ENCODE data around the gene LRRC59.

LRRC59 gene

DNA sequence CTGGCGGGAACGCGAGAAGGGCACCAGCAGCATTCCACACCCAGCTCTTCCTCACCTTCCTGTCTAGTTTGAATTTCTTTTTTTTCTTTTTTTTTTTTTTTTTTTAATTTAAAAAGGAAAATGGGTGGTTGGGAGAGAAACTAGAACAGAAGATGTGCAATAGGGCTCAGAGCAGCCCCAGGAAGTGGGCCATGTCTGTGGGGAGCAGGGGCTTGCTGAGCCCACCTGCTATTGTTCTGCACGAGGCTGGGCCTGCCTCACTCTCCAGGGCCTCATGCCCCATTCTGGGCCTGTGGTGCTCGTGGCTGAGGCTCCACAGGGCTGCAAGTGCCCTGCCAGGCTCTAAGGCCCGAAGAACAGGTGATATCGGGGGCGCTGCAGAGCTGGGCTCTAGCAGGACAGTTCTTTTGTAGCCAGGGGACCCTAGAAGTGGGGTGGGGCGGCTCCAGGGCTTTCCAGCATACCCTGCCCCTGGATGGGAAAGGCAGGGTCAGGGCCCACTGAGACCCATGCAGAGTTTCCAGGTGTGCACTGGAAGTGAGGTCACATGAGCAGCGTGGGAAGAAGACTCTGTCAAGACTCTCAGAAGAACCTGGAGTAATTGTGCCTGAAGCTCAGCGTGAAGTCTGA lies 36.7 kb downstream of the LRRC59 start:
- no peak for DNase-seq

DNA sequence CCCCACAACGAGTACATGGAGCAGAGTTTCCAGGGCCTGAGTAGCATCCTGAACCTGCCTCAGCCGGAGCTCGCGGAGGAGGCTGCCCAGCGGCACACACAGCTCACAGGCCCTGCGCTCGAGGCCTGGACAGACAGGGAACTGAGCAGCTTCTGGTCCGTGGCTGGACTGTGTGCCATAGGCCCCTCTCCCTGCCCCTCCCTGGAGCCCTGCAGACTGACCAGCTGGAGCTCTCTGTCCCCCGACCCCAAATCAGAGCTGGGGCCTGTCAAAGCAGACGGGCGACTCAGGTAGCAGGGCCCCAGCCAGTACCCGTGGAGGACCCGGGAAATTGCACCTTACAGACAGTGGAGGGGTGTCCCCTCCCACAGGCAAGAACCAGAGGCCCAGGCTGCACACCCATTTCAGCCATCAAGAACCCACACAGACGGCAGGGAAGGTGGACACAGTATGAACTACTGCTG lies 37.3 kb downstream of the LRRC59 start:
- DNase-seq, result no peak

DNA sequence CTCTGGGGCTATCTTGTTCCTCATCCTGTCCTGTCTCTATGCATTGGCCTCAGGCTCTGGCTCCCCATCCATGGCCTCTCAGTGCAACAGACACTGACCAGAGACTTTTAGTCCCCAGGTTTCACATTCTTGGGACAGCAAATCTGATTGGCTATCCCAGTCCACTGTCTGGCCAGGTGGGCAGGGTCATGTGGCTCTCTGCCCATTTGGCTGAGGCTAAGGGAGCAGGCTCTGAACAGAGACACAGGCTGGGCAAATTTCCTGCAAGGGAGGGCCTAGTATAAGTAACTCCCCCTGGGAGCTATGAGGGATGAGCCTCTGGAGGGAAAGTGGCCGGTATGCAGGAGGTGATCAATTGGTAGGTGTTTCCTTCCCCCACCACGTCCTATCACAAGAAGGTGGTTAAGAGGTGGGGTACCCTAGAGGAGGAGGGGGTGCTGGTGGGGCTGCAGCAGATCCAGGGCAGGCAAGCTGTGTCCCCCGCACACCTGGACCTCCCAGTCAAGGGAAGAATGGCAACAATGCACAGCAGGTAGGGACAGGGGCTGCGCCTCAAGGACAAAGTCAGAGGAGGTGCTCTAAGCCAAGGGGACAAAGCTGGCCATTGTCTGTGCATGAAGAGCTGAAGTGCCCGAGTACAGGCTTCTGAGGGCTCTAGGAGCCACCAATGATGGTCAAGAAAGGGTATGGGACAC lies 38.2 kb downstream of the LRRC59 start:
- DNase-seq, result no peak

DNA sequence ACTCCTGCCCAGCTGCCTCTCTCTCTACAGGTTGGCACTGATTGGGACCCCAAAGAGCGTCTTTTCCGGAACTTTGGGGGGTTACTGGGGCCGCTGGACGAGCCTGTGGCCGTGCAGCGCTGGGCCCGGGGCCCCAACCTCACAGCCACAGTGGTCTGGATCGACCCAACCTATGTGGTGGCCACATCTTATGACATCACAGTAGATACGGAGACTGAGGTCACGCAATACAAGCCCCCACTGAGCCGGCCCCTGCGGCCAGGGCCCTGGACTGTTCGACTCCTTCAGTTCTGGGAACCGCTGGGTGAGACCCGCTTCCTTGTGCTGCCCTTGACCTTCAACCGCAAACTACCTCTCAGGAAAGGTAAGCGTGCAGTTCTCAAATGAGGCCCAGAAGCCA lies 39.1 kb downstream of the LRRC59 start:
- no peak for DNase-seq

DNA sequence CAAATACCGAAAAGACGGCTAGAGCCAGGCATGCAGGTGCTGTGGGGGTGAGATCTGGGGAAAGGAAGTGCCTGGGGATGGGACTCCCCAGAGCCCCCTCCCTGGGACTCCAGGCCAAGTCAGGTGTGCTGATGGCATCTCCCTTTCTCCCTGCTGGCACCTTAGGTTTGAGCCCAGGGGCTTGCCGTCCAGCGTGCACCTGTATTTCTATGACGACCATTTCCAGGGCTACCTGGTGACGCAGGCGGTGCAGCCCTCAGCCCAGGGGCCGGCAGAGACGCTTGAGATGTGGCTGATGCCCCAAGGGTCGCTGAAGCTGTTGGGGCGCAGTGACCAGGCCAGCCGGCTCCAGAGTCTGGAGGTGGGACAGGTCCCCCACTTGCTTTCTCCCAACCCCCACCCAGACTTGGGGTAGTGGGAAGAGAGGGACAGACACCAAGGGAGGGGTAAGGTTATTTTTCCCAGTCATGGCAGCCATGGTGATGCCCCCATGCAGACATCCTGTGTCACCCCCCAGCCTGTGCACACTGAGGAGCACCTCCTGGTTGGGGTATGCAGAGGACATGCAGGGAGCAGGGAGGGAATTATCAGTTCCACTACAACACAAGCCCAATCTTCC lies 40.3 kb downstream of the LRRC59 start:
- DNase-seq, result no peak

DNA sequence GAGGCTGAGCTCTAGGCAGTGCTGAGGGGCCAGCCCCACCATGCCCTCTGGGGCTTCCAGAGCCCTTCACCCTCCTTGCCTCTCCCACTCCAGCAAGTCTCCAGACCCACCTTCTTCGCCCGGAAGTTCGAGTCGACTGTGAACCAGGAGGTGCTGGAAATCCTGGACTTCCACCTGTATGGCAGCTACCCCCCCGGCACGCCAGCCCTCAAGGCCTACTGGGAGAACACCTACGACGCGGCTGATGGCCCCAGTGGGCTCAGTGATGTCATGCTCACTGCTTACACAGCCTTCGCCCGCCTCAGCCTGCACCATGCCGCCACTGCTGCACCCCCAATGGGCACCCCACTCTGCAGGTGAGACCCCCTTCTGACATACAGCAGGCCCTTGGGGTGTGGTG lies 40.9 kb downstream of the LRRC59 start:
- no peak for DNase-seq

DNA sequence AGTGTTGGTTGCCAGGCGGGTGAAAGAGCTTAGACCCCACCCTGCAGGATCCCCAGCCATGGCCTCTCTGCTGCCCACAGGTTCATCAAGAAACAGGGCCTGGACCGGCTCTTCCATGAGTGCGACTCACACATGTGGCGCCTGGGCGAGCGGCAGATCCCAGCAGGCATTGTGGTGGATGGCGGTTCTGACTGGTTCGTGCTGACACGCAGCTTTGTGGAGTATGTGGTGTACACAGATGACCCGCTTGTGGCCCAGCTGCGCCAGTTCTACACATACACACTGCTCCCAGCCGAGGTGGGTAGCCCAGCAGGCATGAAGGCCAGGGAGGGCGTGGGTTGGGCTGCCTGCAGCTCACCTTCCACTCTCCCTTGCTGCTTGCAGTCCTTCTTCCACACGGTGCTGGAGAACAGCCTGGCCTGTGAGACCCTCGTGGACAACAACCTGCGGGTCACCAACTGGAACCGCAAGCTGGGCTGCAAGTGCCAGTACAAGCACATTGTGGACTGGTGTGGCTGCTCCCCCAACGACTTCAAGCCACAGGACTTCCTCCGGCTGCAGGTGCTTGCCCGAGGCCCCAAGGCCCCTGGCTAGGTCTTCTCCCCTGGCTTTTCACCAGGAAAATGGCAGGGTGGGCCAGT lies 41.5 kb downstream of the LRRC59 start:
- DNase-seq, result no peak

DNA sequence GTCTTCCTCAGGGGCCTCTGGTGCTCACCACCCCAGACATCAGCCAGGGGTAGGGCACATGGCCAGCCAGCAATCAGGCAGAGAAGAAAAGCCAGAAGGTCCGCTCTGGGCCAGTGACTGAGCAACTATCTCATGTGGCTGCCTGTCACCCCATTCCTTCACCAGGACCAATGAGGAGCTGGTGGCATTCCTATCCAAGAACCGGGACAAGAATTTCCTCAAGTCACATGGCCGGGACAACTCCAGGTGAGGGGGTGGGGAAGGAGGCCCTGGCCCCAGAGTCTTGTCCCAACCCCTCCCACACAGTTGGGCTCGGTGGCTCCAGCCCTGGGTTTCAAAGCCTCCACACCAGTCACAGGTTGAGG lies 42.0 kb downstream of the LRRC59 start:
- no peak for DNase-seq

DNA sequence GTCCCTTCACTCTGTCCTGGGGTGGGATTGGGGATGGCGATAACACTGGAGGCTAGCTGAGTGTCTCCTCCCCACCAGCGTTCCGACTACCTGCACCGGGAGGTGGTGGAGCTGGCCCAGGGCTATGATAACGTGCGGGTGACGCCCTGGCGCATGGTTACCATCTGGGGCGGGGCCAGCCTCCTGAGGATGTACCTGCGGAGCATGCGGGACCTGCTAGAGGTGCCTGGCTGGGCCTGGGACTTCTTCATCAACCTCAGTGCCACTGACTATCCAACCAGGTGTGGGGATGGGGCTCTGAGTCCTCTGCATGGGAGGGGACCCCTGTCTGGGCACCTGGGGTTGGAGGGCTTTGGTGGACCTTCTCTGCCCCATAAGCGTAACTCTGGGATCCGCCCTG lies 42.5 kb downstream of the LRRC59 start:
- DNase-seq, result no peak

DNA sequence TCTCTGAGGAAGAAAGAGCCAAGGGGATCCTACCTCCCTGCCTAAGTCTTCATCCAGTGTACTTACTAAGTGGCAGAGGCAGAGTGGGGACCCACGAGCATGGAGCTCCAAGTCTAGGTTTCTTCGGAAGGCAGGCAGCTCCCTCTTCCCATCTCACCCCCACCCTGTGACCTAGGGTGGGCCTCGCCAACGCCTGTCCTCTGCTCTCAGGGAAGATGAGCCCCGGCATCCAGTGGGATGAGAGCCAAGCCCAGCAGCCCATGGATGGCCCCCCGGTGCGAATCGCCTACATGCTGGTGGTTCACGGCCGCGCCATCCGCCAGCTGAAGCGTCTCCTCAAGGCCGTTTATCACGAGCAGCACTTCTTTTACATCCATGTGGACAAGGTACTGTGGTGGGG lies 43.1 kb downstream of the LRRC59 start:
- DNase-seq, result no peak

DNA sequence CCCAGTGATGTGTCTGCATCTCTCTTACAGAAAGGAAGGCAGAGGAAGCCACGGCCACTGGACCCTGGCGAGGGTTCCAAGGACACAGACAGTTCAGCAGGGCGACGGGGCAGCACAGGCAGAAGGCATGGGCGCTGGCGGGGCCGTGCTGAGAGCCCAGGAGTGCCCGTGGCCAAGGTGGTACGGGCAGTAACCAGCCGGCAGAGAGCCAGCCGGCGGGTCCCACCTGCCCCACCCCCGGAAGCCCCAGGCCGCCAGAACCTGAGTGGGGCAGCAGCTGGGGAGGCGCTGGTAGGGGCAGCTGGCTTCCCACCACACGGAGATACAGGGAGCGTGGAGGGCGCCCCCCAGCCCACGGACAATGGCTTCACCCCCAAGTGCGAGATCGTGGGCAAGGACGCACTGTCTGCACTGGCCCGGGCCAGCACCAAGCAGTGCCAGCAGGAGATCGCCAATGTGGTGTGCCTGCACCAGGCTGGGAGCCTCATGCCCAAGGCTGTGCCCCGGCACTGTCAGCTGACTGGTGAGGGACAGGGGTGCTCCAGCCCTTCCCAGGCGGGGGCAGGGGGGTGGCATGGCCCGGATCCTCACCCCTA lies 43.6 kb downstream of the LRRC59 start:
- DNase-seq, result no peak

DNA sequence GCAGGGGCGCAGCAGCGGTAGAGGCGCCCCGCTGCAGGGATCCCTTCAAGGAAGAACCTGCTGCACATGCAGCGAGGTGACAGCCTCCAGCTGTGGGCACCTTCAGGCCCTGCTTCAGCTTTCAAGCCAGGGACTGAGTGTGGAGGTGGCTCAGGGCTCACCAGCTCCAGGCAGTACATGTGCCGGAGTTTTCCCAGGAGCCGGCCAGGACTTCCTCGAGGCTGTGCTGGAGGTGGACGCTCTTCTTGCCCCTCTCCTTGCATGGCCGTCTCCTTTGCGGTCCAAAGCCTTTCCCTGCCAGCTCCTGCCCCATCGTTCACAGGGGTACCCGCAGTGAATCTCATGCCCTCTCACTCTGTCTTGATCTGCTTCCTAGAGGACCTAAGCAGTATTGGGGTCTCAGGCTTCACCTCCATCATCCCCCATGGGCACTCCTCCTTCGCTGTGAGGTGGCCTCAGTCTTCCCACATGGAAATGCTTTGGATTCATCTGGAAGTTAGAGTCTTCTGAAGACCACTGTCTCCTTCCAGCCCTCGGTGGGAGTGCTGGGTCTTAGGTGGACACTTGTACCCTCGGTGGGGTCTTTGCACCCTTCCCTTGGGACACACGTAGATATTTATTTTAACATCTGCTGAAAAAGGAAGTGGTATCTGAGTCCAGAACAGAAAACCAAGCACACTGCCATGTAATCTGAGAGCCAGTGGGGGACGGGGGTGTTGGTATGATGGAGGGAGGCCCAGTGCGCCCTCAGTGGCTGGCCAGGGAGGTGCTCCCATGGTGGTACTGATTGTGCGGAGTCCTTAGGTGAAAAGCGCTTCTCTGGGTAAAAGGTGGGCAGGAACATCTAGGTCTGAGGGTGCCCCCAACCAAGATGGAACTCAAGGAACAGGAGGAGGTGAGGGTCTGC lies 44.4 kb downstream of the LRRC59 start:
- no peak for DNase-seq

DNA sequence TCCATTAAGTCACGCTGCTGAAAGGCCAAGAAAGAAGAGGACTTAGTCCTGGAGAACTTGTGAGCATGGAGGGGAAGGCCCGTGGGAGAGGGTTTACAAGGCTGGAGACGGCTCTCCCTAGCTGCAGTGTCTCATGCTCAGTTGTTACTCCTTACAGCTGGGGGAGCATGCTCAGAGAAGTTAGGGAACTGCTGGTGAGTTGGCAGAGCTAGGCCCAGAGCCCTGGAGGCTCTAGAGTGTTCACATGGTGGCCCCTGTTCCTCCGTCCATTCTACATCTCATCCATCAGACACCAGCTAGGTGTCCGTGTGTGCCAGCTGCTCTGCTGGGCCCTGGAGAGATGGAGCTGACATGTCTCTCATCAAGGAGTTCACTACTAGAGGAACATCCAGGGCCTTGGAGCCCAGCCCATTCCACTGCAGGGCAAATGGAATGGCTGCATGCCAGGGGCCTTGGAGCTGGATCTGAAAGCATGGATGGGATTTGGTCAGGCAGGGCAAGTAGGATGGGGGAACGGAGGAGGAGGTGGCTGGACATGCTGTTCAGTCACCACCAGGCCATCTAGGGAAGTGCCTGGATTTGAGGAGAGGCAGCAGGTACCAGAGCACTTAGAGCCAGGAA lies 45.1 kb downstream of the LRRC59 start:
- DNase-seq, result no peak

DNA sequence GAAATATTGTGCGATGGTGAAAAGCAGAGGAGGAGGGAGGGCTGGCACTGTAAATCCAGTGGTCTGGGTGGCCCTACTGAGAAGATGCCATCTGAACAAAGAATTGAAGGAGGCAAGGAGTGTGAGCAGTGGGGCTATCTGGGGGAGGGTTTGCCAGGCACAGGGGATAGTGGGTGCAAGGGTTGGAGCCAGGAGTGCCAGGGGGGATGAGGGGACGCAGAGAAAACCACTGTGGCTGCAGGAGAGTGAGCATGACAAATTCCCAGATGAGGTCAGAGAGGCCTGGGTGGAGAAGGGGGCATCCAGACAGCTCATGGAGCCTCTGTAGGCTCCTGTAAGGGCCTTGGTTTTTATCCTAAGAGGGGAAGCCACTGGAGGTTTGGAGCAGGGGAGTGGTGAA lies 46.6 kb downstream of the LRRC59 start:
- DNase-seq, result no peak

DNA sequence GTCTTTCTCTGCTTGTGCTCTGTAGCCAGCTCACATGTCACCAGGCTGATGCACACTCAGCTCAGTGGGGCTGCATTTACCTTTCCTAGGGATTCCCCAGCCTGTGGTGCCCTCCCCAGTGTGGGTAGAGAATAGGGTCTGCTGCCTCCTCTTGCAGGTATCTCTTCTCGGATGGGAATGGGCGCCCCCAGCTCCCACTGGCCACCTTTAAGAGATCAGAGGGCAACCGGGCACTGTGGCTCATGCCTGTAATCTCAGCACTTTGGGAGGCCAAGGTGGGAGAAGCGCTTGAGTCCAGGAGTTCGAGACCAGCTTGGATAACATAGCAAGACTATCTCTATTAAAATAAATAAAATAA lies 48.1 kb downstream of the LRRC59 start:
- no peak for DNase-seq

DNA sequence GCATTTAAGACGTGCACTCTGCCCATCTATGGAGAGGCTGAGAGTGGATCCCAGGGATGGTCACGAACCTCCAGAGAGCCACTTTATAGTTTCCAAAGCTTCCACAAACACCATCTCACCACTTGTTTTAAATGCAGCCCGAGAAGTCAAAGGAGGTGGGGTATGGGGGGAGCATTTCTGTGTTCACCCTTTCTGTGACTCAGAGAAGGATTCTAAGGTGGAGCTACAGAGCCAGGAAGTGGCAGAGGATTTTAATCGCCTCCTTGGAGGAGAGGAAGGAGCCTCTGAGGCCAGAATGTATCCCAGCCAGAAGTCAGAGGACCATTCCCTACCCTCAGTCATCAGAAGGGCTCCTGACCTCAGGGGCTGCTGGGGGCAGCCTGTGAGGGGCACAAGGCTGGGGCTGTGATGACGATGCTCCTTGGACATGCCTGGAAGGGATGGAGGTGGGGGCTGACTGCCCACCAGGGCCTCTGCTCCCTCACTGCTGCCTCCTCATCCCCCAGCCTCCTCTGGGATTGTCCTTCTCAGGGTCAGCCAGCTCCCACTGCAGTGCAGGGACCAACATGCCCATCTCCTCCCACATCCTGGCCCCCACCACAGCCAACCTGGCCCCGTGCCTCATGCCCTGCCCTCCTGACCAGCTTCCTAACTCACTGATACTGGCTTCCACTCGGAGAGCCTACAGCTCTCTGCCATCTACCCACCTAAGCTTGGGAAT lies 48.6 kb downstream of the LRRC59 start:
- no peak for DNase-seq

DNA sequence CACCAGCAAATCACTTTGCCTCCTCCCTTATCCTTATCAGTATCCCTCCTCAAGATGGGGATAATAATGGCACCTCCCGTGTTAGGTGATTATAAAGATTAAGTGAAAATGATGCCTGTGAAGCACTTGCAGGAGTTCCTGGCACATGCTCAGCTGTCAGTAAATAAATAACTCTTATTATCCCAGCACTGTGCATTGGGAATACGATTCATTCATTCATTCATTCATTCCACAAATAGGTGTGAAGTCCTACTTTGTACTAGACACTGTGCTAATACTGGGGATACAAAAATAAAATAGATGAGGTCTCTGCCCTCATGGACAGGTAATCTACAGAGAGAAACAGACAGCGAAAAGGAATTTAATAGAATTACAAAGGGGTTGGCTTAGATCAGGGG lies 49.4 kb downstream of the LRRC59 start:
- DNase-seq, result no peak

DNA sequence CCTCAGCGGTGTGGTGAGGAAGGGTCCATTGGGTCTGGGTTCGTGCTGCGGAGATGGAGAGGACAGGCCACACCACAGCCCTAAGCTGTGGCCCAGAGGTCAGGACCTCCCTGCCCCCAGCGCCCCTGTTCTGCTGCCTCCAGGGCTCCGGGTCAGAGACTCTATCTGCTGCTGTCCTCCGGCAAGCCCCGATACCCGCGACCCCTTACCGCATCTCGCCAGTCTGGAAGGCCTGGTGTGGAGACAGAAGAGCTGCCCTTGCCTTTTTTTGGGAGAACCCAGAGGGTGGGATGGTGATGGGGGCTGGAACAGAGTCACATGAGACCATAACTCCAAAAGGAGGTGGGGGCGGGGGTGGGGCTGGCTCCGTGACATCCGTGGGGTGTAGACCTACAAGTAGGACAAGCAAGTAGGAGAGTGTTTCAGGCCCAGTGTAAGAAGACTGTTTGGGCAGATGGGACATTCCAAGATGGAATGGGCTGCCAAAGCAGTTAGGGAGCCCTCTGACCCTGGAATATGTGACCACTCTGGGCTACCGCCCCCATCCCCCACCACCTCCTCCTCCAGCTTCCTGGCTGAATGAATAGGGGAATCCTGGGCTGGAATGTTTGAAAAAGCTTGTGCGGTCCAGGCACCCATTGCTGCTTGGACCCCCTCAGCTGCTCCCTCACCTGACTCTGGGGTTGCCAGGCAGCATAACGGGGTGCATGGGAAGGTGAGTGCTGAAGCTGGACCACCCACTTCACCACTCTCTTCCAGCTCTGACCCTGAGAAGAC lies 50.0 kb downstream of the LRRC59 start:
- DNase-seq, result no peak

DNA sequence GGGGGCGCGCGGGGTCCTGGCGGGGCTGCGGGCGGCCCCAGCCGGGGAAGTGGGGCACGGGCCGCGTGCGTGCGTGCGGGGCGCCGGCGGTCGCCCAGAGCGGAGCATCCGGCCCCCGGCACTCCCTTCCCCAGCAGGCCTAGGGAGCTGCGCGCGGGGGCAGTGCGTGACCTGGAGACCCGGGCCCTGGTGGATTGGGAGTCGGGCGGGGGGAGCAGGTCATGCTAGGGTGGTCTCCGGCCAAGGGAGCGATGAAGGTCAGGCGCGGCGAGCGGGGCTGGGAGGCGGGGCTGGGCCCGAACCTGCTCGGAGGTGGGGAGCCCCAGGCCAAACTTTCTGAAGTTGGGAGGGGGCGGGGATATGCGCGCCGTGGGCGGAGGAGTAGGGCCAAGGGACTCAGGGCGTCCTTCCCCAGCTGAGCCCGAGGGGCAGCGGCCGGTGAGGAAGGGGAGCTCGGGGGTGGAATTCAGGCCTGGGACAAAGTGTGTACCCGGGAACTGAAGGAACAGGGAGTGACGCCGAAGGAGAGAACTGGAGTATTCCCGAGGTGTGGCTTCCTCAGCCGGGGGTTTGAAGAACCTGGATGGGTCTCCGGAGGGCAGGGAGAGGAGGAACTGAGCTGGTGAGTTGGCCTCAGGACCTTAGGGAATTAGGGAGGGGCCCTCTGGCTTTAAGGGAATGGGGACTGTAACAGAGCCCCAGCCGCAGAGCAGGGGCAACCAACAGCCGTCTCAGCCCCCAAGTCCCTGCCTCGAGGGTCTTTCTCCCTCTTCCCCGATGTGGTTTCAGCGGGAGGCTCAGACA lies 50.8 kb downstream of the LRRC59 start:
- no peak for DNase-seq
